Gastrocnemius medialis (tissue), 4 donors: ENCODE results near the gene TNIK. TPM values are rescaled to one million over a fixed set of nuclear protein-coding genes. Genes with fewer than 3 reads are reported as not detected.
"Not testable (repeated sequence)": the region's sequence is repeated elsewhere in the genome, so short reads cannot be mapped to it uniquely, and the experiment has no call there.

ENCODE experiments used
- ATAC-seq, 2 donors: fragments of 150-250 bp; one replicate each; pipeline ENCODE4 v1.9.1; 2016
- DNase-seq, 2 donors: peaks; one replicate each; pipeline ENCODE4 v3.0.0-alpha.2; 2019
- H3K27ac ChIP-seq, 4 donors: fragments of 200-600 bp; sonication (generic); 1 replicate in 1 of 4; 2 replicates in 3 of 4; pipeline ENCODE4 v1.5.1; 2016 to 2018; ENCODE audit warnings: mild to moderate bottlenecking in 2 of 4, moderate library complexity in 1 of 4
- H3K27me3 ChIP-seq, 3 donors: fragments of 200-600 bp; sonication (generic) in 2 of 3; 1 replicate in 1 of 3; 2 replicates in 2 of 3; pipeline versions ENCODE4 v1.5.1 to v1.6.0; 2016 to 2019; ENCODE audit warnings: mild to moderate bottlenecking in 1 of 3, moderate library complexity in 1 of 3
- H3K36me3 ChIP-seq, 2 donors: fragments of 200-600 bp; sonication (generic) in 1 of 2; one replicate each; pipeline ENCODE4 v1.5.1; 2017 to 2018
- H3K4me1 ChIP-seq, 2 donors: fragments of 200-600 bp; sonication (generic) in 1 of 2; one replicate each; pipeline ENCODE4 v1.5.1; 2016 to 2017; ENCODE audit warnings: mild to moderate bottlenecking in 2 of 2
- H3K4me3 ChIP-seq, 4 donors: fragments of 200-600 bp; sonication (generic) in 3 of 4; 1 replicate in 1 of 4; 2 replicates in 3 of 4; pipeline ENCODE4 v1.5.1; 2016 to 2019; ENCODE audit warnings: mild to moderate bottlenecking in 2 of 4
- H3K9me3 ChIP-seq, 3 donors: fragments of 200-600 bp; sonication (generic) in 2 of 3; 1 replicate in 1 of 3; 2 replicates in 2 of 3; pipeline ENCODE4 v1.5.1; 2016 to 2019
- CTCF ChIP-seq, 5 experiments: fragments of 450-650 bp in 3 of 5; fragments of 200-600 bp in 2 of 5; sonication (generic) in 2 of 5; IDR thresholded peaks in 4 of 5; conservative IDR thresholded peaks in 1 of 5; 1 replicate in 4 of 5; 2 replicates in 1 of 5; pipeline ENCODE4 v1.5.1; 2016 to 2019; ENCODE audit warnings: antibody characterized with exemption in 5 of 5, mild to moderate bottlenecking in 3 of 5, moderate library complexity in 3 of 5
- POLR2A ChIP-seq, 2 donors: fragments of 450-650 bp; IDR thresholded peaks; one replicate each; pipeline ENCODE4 v1.6.1; 2017; ENCODE audit warnings: antibody characterized with exemption in 2 of 2, mild to moderate bottlenecking in 2 of 2, moderate library complexity in 2 of 2
- in situ Hi-C, 4 donors: fragments of 200-750 bp; cut with MboI; loops; one replicate each; pipeline versions ENCODE4 v1.15.0 to v1.8.0; 2017; ENCODE audit warnings: low sequenced_read_pairs in 4 of 4
- intact Hi-C: fragments of 100-400 bp; cut with DNase I; formaldehyde crosslinking; loops from one replicate; pipeline ENCODE4 v1.15.1; 2023; ENCODE audit warnings: low total_unique reads
- total RNA-seq, 4 donors: library from RNA; depleted of rRNA; stranded (reverse); fragments of >200 nt; gene quantifications; one replicate each; pipeline versions ENCODE4 v1.1.0 to v1.2.3, GENCODE V29; 2016

TNIK gene
- total RNA-seq, 4 donors from 2014 or later = 5.2 to 19.7 (median 10.6) TPM

DNA sequence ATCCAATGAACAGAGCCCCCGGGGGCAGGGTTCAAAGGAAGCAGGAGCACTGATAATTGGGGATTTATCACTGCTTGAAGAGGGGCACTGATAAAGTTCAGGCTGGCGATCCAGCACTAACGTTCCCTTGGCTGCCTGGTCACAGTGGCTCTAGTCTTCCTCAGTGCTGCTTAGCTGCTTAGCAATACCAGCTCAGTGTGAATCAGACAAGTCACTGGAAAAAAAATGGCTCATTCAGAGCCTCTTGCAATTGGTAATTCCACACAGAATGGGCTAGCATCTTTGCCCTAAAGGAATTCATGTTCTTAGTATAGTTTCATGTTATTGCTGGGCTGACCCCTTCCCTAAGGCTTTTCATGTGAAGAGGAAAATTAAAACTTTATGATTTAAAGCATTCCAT is 338.0 kb downstream of the TNIK start:
- Histone ChIP-seq H3K36me3 (peaks cover 0 to 38% of the 10 kb centered on the region in 2 donors), H3K4me1 (peaks cover 0 to 2% of the 10 kb centered on the region in 2 donors), H3K9me3 (no peaks in the 10 kb centered on the region), H3K4me3 (no peak overlapping the region), H3K27ac (no peak overlapping the region), H3K27me3 (no peaks in the 10 kb centered on the region)
- ATAC-seq (no peak), DNase-seq (no peak)
- TF ChIP-seq CTCF (IDR thresholded peaks at IDR 0.05 in 4 of 5, conservative IDR thresholded peaks at IDR 0.05 in 1 of 5) (no peak), POLR2A (IDR thresholded peaks at IDR 0.05) (no peak)
- intact Hi-C loops = no loop called here
- in situ Hi-C loops = no loop called here

- Histone ChIP-seq H3K4me1 (peaks cover 0 to 6% of the 10 kb centered on the region in 2 donors), H3K27me3 (no peaks in the 10 kb centered on the region), H3K36me3 (peaks cover 0 to 38% of the 10 kb centered on the region in 2 donors), H3K27ac (no peak overlapping the region), H3K4me3 (no peak overlapping the region), H3K9me3 (no peaks in the 10 kb centered on the region)
- DNase-seq (no peak), ATAC-seq (no peak)
- in situ Hi-C loops = no loop called here
- no peak for TF ChIP-seq POLR2A (IDR thresholded peaks at IDR 0.05)
- TF ChIP-seq CTCF (IDR thresholded peaks at IDR 0.05 in 4 of 5, conservative IDR thresholded peaks at IDR 0.05 in 1 of 5) = no peak
- intact Hi-C loops = no loop called here
Measured at GRCh38 chr3:171121801-171122200, 338.4 kb downstream of the TNIK start.

GRCh38 chr3:171119402-171119801 is 340.8 kb downstream of the TNIK start:
- in situ Hi-C loops, ATAC-seq, H3K4me1 ChIP-seq, intact Hi-C loops, H3K27me3 ChIP-seq, H3K9me3 ChIP-seq, H3K27ac ChIP-seq, H3K4me3 ChIP-seq, DNase-seq: not testable (repeated sequence)
- H3K36me3 ChIP-seq = peaks cover 0 to 28% of the 10 kb centered on the region in 2 donors

DNA sequence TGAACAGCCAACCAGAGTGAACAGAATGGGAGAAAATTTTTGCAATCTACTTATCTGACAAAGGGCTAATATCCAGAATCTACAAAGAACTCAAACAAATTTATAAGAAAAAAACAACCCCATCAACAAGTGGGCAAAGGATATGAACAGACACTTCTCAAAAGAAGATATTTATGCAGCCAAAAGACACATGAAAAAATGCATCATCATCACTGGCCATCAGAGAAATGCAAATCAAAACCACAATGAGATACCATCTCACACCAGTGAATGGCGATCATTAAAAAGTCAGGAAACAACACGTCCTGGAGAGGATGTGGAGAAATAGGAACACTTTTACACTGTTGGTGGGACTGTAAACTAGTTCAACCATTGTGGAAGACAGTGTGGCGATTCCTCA is 341.2 kb downstream of the TNIK start:
- intact Hi-C loops, ATAC-seq, DNase-seq: not testable (repeated sequence)

DNA sequence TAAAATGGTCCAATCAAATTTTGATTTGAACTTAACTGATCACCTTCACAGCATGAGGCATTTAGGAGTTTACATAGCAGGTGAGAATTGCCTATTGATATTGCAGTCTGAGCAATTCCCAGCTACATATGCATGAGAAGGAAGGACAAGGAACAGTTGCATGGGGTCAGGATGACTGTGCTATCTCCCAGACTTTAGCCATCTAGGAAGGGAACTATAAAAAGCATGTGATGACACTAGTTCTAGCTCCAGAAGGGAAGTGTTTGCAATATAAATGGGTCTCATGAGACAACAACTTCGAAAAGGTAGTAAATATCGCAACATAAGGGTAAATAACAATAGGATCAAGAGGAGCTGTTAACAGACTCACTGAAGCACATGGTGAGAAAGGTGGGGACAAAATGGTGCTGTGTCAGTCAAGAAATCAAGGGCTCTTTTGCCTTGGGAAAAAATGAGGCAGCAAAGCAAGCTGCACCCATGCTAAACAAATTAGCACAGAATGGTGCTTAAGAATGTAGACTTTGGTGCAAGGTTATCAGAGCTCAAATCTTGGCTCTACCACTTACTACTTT is 343.3 kb downstream of the TNIK start:
- in situ Hi-C loops = no loop called here
- DNase-seq (no peak), ATAC-seq (no peak)
- intact Hi-C loops = no loop called here
- peak overlapping the region in 1 of 4 donors; percentile 22 for H3K27ac ChIP-seq
- H3K27me3 ChIP-seq = no peaks in the 10 kb centered on the region
- TF ChIP-seq POLR2A (IDR thresholded peaks at IDR 0.05) (no peak), CTCF (IDR thresholded peaks at IDR 0.05 in 4 of 5, conservative IDR thresholded peaks at IDR 0.05 in 1 of 5) (no peak)
- peaks cover 0 to 8% of the 10 kb centered on the region in 2 donors for H3K4me1 ChIP-seq
- H3K36me3 ChIP-seq = peaks cover 0 to 13% of the 10 kb centered on the region in 2 donors
- H3K9me3 ChIP-seq = no peaks in the 10 kb centered on the region
- no peak overlapping the region for H3K4me3 ChIP-seq

More for the DNA sequence above, 341.2 kb downstream of the TNIK start:
- H3K9me3 ChIP-seq, H3K4me3 ChIP-seq, H3K27ac ChIP-seq, H3K27me3 ChIP-seq, in situ Hi-C loops, H3K4me1 ChIP-seq: not testable (repeated sequence)
- peaks cover 0 to 24% of the 10 kb centered on the region in 2 donors for H3K36me3 ChIP-seq

DNA sequence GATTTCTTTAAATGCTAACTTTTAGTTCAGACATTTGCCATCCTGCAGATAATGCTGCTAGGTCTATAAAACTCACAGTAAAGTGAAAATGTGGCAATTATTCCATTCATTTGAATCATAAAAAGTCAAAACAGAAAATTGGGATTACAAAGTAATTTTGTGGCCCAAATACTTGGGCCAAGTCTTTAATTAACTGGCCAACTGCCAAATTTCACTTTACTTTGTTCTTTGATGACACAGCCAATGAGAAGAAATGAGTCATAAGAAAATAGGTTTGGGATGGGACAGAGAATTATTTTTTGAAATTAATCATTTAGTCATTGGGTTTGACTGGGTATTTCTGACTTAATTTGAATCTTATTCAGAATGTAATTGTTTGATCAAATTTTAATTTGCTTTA is 343.8 kb downstream of the TNIK start:
- intact Hi-C loops (no loop called here), in situ Hi-C loops (no loop called here)
- Histone ChIP-seq H3K27me3 (no peaks in the 10 kb centered on the region), H3K27ac (no peak overlapping the region), H3K4me1 (peaks cover 0 to 8% of the 10 kb centered on the region in 2 donors), H3K36me3 (peaks cover 0 to 8% of the 10 kb centered on the region in 2 donors), H3K9me3 (no peaks in the 10 kb centered on the region), H3K4me3 (no peak overlapping the region)
- DNase-seq = no peak
- no peak for ATAC-seq
- no peak for TF ChIP-seq CTCF (IDR thresholded peaks at IDR 0.05 in 4 of 5, conservative IDR thresholded peaks at IDR 0.05 in 1 of 5)
